Nephron progenitor cell (in vitro differentiated cells): ENCODE data around the gene TMEM18.

ENCODE experiments used
- DNase-seq: peaks from one replicate; pipeline ENCODE4 v3.0.0; 2021
- H3K27ac Mint-ChIP-seq: 2 replicates; pipeline ENCODE4 v1.8.0; 2021; ENCODE audit warnings: mild to moderate bottlenecking, moderate library complexity, mixed read lengths
- H3K27me3 Mint-ChIP-seq: 2 replicates; pipeline ENCODE4 v1.8.0; 2021; ENCODE audit warnings: mild to moderate bottlenecking, low read depth, mixed read lengths; ENCODE audit not compliant: poor library complexity
- H3K36me3 Mint-ChIP-seq: 2 replicates; pipeline ENCODE4 v1.8.0; 2021; ENCODE audit warnings: low read depth, mixed read lengths
- H3K4me1 Mint-ChIP-seq: 2 replicates; pipeline ENCODE4 v1.8.0; 2021; ENCODE audit warnings: mixed read lengths
- H3K4me3 Mint-ChIP-seq: 2 replicates; pipeline ENCODE4 v1.8.0; 2021; ENCODE audit warnings: mild to moderate bottlenecking, moderate library complexity, mixed read lengths
- H3K9me3 Mint-ChIP-seq: 2 replicates; pipeline ENCODE4 v1.8.0; 2021; ENCODE audit warnings: mild to moderate bottlenecking, moderate library complexity, mixed read lengths
- TF ChIP-seq, protein P1 (sequence below): fragments of 200-600 bp; sonication (generic); IDR thresholded peaks from 2 replicates; pipeline ENCODE4 v1.5.0; 2021; ENCODE audit warnings: antibody characterized with exemption

Gene TMEM18

DNA sequence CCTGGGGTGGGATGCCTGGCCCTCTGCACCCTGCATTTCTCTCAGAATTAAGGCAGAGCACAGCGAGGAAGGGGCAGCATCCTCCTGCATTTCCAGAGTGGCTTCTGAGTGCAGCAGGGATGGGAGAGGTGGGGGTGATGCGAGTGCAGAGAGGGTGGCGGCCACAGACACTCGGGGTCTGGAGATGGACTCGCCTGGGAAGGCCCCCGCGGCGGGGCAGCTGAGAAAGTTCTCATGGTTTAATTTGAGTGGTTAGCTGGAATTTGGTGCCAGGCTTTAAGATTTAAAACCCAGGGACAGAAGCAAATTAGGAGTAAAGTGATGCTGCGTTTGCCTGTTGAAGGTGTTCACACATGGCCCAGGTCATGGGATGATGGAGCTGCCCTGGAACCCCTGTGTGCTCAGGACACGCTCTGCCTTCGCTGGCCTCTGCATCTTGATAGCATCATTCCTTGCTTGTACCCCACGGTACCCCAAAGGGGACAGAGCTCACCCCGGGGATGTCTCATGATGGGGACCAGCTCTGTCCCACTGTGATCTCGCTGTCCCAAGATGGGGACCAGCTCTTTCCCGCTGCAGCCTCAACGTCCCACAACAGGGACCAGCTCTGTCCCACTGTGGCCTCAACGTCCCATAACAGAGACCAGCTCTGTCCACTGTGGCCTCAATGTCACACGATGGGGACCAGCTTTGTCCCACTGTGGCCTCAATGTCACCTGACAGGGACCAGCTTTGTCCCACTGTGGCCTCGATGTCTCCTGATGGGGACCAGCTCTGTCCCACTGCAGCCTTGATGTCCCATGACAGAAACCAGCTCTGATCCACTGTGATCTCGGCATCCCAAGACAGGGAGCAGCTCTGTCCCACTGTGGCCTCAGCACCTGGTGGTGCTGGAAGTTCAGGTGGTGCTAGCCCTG, 27.5 kb downstream of the TMEM18 start:
- TF ChIP-seq, protein P1, sequence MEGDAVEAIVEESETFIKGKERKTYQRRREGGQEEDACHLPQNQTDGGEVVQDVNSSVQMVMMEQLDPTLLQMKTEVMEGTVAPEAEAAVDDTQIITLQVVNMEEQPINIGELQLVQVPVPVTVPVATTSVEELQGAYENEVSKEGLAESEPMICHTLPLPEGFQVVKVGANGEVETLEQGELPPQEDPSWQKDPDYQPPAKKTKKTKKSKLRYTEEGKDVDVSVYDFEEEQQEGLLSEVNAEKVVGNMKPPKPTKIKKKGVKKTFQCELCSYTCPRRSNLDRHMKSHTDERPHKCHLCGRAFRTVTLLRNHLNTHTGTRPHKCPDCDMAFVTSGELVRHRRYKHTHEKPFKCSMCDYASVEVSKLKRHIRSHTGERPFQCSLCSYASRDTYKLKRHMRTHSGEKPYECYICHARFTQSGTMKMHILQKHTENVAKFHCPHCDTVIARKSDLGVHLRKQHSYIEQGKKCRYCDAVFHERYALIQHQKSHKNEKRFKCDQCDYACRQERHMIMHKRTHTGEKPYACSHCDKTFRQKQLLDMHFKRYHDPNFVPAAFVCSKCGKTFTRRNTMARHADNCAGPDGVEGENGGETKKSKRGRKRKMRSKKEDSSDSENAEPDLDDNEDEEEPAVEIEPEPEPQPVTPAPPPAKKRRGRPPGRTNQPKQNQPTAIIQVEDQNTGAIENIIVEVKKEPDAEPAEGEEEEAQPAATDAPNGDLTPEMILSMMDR: no peak
- Mint-ChIP-seq H3K27me3 (peaks cover 26% of the 10 kb centered on the region), H3K27ac (no peak overlapping the region), H3K36me3 (no peaks in the 10 kb centered on the region), H3K4me1 (peaks cover 50% of the 10 kb centered on the region), H3K9me3 (no peaks in the 10 kb centered on the region), H3K4me3 (peak overlapping the region; percentile 50)
- DNase-seq: no peak

- Mint-ChIP-seq H3K27me3 (peaks cover 29% of the 10 kb centered on the region), H3K4me1 (peaks cover 50% of the 10 kb centered on the region), H3K4me3 (peak overlapping the region; percentile 13), H3K36me3 (no peaks in the 10 kb centered on the region), H3K9me3 (no peaks in the 10 kb centered on the region), H3K27ac (no peak overlapping the region)
- TF ChIP-seq, protein P1: no peak
- peak; percentile 47 for DNase-seq
Measured at GRCh38 chr2:648476-649424, 28.5 kb downstream of the TMEM18 start.

DNA sequence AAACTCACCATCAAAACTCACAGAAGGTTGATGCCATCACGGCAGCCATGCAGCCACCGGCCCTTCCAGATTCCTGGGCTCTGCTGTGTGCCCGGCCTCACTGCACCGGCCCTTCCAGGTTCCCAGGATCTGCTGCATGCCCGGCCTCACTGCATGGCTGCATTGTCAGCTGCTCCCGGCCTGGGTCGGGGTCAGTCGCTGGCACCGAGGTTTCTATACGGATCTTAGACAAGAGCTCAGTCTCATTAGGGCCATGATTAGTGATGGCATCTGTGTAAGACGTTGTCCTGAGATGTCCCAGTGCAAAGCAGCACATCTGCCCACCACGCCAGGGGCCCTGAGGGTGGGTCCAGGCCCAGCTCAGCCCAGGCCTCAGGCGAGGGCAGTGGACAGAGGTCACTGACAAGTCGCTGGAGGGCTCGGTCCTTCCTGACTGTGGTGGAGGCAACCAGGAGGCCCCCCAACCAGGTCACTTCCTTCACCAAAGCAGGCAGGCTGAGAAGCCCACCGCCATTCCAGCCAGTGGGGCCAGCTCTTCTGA, 29.4 kb downstream of the TMEM18 start:
- H3K4me3 Mint-ChIP-seq: no peak overlapping the region
- TF ChIP-seq, protein P1: no peak
- H3K4me1 Mint-ChIP-seq: peaks cover 48% of the 10 kb centered on the region
- DNase-seq: no peak
- H3K27ac Mint-ChIP-seq: no peak overlapping the region
- no peaks in the 10 kb centered on the region for H3K36me3 Mint-ChIP-seq
- H3K27me3 Mint-ChIP-seq: peaks cover 33% of the 10 kb centered on the region
- H3K9me3 Mint-ChIP-seq: no peaks in the 10 kb centered on the region

DNA sequence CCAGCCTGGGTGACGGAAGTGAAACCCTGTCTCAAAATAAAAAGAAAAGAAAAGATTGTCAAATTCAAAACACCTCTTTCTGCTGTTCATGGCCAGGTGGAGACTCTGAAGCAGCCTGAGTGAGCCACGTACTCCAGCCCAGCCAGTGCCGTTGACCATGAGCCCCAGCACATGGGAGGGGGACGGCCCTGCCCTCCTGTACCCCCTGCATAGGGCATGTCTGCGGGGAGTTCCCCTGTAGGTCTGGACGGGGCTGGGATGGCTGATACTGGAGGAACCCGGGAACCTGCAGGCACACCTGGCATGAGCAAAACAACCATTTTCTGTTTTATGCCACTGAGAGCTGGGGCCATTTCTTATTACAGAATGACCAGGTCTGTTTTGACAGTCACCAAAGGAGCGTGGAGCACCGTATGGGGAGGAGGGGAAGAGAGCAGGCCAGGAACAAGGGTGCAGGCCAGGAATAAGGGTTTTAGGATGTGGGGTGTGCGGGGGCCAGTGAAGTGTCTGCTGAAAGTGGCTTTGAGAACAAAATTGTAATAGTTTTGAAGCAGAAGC, 30.1 kb downstream of the TMEM18 start:
- DNase-seq: no peak
- Mint-ChIP-seq H3K9me3 (no peaks in the 10 kb centered on the region), H3K36me3 (no peaks in the 10 kb centered on the region), H3K27me3 (peaks cover 36% of the 10 kb centered on the region), H3K4me3 (no peak overlapping the region), H3K27ac (no peak overlapping the region), H3K4me1 (peaks cover 43% of the 10 kb centered on the region)
- TF ChIP-seq, protein P1: no peak

DNA sequence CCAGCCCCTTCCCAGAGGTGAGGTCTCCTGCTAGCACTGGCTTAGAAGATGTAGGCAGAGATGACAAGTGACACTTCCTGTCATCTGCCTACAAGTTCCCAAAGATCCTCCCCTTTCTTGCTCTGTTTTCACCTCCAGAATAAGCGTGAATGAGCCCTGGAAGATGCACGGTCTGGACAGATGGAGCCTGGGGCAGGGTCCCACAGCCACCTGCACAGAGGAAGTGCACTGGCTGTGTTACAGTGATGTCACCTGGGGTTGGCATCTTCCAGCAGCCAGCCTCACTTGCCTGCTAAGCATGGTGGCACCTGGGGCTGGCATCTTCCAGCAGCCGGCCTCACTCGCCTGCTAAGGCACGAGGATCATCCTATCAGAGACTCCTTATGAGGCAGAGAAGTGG, 32.3 kb downstream of the TMEM18 start:
- TF ChIP-seq, protein P1: no peak
- Mint-ChIP-seq H3K27me3 (peaks cover 34% of the 10 kb centered on the region), H3K4me1 (peaks cover 21% of the 10 kb centered on the region), H3K9me3 (no peaks in the 10 kb centered on the region), H3K4me3 (no peak overlapping the region), H3K27ac (no peak overlapping the region), H3K36me3 (no peaks in the 10 kb centered on the region)
- DNase-seq: no peak
